ENCODE results near the gene MRM2.

Gene MRM2

GRCh38 chr7:2220030-2220429, 22.0 kb downstream of the MRM2 start:
- no peak for DNase-seq

DNA sequence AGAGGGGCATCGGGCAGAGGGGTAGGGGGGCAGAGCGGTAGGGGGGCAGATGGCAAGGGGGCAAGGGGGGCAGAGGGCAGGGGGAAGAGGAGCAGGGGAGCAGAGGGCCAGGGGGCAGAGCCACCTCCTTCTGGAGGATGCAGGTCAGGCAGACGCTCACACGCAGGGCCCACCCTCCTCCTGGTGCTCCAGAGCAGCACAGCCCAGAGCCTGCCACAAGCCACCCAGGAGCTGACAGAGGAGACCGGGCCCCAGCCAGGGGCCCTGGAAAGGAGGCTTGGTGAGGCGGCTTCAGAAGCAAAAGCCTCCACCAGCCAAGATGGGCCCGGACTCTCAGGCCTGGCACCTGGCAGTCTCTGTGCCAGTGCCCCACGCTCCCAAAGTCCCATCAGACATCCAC, 22.4 kb downstream of the MRM2 start:
- no peak for DNase-seq

GRCh38 chr7:2219136-2219535, 22.9 kb downstream of the MRM2 start:
- no peak for DNase-seq

- DNase-seq = no peak
These were observed 23.6 kb downstream of the MRM2 start for GRCh38 chr7:2218444-2218785.

- no peak for DNase-seq
These were observed 24.1 kb downstream of the MRM2 start for GRCh38 chr7:2217716-2218443.

GRCh38 chr7:2217206-2217605, 24.8 kb downstream of the MRM2 start:
- no peak for DNase-seq

- no peak for DNase-seq
These were observed 26.2 kb downstream of the MRM2 start for GRCh38 chr7:2215851-2216250.

- DNase-seq = no peak
These were observed 27.4 kb downstream of the MRM2 start for GRCh38 chr7:2214636-2215035.

- no peak for DNase-seq
These were observed 28.3 kb downstream of the MRM2 start for GRCh38 chr7:2213551-2214215.

GRCh38 chr7:2212906-2213305, 29.1 kb downstream of the MRM2 start:
- no peak for DNase-seq

DNA sequence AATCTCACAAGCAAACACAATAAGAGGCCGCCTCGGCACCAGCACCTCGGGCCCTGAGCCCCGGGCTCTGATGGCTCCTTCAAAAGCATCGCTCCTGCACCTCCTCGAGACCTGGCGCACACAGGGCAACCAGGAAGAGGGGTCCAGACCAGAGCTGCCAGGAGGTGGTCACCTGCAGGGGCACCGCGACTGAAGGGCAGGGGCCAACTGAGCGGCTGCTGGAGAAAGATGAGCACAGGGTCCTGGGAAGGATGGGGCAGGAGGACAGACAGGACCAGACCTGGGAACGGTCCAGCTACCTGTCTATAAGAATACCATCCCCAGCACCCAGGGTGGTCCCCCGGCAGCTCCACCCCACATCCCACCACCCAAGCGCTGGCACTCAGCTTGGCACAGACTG, 30.1 kb downstream of the MRM2 start:
- DNase-seq = no peak

DNA sequence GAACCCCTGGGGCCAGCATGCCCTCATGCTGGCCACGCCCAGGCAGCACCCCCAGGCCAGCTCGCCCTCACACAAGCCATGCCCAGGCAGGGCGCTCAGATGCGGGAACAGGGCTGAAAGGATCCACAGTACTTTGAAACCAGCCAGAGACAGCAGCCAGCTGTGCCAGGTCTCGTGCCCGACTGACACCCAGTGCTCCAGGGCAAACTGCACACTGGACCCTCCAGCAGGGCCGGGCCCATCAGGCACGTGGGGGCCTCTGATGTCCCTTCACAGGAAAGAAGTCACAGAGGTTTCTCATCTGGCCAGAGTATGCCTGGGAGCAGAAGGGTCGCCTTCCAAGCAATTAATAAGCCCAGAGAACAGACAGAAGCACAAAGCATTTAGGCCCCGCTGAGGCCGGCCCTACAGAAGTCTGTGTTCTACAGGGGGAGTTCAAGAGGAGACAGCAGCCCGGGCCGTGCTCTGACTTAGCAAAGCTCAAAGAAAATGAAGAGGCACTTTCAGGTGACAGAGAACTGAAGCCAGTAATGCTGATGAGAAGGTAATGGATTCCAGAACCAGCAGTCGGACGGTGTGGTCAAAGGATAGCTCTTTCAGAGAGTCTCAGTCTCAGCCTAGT, 30.6 kb downstream of the MRM2 start:
- DNase-seq = no peak

GRCh38 chr7:2210551-2211258, 31.3 kb downstream of the MRM2 start:
- no peak for DNase-seq

GRCh38 chr7:2209961-2210323, 32.1 kb downstream of the MRM2 start:
- no peak for DNase-seq

DNA sequence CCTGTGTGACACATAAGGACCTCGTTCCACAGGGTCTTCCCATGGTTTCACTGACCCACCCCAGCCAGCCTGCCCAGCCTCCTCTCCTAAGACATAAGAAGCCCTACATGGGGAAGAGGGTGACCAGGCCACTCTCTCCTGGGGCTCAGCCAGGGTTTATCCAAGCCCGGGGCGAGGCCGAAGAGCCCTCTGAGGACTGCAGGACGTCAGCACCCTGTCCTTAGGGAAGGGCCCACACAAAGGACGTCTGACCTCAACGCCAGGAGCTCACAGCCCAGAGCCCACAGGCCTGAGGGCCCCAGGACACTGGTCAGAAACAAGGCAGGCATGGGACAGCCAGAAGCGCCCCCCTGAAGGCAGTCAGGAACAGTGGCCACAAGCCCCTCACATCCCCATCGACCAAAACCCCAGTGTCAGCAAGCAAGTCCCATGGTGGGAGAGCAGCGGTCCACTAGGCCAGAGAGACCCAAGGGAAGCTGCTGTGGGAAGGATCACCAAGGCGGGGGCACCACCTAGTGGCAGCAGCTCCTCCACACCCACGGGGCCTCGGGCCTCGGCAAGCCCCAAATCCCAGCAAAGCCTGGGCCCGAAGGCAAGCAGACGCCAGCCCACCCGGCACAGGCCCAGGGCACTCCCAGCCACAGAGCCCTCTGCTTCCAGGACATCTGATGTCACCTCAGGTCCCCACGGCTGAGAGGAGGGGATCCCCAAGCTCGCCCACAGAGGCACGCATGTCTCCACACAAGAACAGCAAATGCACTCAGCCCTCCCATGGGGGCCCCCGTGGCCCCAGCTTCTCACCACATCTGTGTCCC, 32.7 kb downstream of the MRM2 start:
- DNase-seq = peak; percentile 44

DNA sequence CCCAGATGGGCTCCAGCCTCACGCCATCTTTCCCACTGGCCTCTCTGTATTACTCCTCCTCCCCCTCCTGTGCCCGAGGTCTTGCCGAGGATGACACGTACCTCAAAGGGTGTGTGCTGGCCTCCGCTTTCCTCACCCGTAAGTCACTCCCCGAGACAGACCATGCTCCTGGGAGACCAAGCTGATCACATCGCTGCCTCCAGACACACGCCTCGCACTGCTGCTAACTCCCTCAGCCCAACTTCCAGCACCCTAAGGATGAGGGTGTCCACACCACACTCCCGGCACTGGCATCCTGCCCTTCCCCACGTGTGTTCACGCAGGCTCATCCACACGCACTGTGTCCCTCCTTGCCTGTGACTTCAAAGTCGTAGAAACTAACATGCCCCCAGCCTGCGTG, 33.3 kb downstream of the MRM2 start:
- no peak for DNase-seq

DNA sequence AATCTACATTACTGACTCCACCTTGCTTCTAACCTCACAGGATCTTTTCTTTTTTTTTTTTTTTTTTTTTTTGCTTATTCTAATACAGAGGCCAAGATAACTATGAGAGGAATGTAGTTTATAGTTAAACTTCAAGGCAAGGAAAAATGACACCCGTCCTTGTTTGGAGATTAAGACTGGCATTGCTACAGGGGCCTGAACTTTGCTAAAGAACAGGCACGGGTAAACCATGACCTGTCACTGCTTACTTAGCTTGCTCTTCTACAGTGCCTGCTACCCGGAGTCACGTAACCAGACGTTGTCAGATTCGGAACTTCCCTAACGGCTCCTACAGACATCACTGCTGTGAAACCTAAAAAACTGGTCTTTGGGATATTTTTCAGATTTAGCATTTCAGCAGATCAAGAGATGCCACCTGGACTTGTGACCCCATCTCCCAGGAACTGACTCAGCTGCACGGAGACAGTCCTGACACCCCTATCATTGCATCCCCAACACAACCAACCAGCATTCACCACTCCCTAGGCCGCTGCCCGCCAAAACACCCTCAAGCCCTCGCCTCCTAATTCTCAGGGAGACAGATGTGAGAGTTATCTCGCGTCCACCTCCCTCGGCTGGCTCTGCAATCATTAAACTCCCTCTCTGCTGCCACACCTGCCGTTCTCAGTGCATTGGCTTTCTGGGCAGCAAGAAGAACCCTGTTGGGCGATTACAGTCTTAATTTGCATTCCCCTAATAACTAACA, 36.8 kb downstream of the MRM2 start:
- no peak for DNase-seq

- no peak for DNase-seq
These were observed 37.6 kb downstream of the MRM2 start for GRCh38 chr7:2204446-2204845.

DNA sequence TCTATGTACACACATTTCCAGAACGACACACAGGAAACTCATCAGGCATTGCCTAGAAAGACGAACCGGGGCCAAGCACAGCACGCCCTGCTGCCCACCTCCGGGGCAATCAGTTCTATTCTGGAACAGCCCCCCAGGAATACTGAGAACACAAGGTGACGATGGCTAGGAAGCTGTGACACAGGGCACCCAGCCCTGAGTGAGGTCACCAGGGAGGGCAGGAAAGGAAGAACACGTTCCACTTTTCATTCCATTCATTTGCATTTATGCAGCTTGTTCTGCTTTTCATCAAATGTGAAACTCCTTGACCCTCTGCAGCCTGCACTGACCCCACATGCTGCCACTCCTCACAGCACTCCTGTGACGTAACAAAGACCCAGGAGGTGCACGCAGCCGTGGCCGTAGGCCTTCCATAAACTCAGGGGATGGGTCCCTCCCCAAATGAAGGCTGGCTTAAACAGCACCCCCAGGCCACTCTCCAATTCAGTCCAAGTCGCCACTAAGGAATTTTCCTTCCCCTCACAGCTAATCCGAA, 38.2 kb downstream of the MRM2 start:
- no peak for DNase-seq

GRCh38 chr7:2202901-2203765, 38.9 kb downstream of the MRM2 start:
- DNase-seq = no peak

- no peak for DNase-seq
These were observed 39.6 kb downstream of the MRM2 start for GRCh38 chr7:2202361-2202761.

Measured in activated CD4-positive, CD25-positive, alpha-beta regulatory T cell treated with anti-CD3 and anti-CD28 coated beads, Interleukin-2, amount 50 U/mL, for 72 hours (primary cell).